Subcutaneous adipose tissue (tissue), 4 donors: ENCODE data around the gene TTC27. TPM values are rescaled to one million over a fixed set of nuclear protein-coding genes. Genes with fewer than 3 reads are reported as not detected.

ENCODE experiments used
- CTCF ChIP-seq: fragments of 450-650 bp; IDR thresholded peaks from one replicate; pipeline ENCODE4 v1.5.1; 2016; ENCODE audit warnings: low read depth, mild to moderate bottlenecking, control low read depth, antibody characterized with exemption, moderate library complexity
- total RNA-seq, 4 donors: library from RNA; depleted of rRNA; stranded (reverse); fragments of >200 nt; gene quantifications; one replicate each; pipeline ENCODE4 v1.1.0, GENCODE V29; 2016

The TTC27 gene
- 10 to 100 TPM; 13.6 to 18.6 (median 15.5) TPM for total RNA-seq

- TF ChIP-seq CTCF, result no peak
Measured at GRCh38 chr2:32627814-32628579, at the start of gene TTC27. Gene TTC27, plus strand, starts transcription at chr2:32628050. Its CDS starts 243 bp downstream, at chr2:32628293.

- TF ChIP-seq CTCF, result no peak
Measured at GRCh38 chr2:32591669-32592463, 36.0 kb upstream of the TTC27 start.

- no peak for TF ChIP-seq CTCF
Measured at GRCh38 chr2:32594573-32594972, 33.3 kb upstream of the TTC27 start.

- TF ChIP-seq CTCF, result no peak
Measured at GRCh38 chr2:32611366-32611765, 16.5 kb upstream of the TTC27 start.

GRCh38 chr2:32611771-32612170 lies 16.1 kb upstream of the TTC27 start:
- no peak for TF ChIP-seq CTCF

- no peak for TF ChIP-seq CTCF
Measured at GRCh38 chr2:32614084-32614483, 13.8 kb upstream of the TTC27 start.

- TF ChIP-seq CTCF, result no peak
Measured at GRCh38 chr2:32617599-32618189, 10.2 kb upstream of the TTC27 start.
